ENCODE measurements around the gene BAZ2A. TPM values are rescaled to one million over a fixed set of nuclear protein-coding genes. Genes with fewer than 3 reads are reported as not detected.
A peak's percentile ranks its signal among the peaks of the same experiment; 100 is the strongest.

BAZ2A gene
- total RNA-seq, 4 donors from 2014 or later = 32.1 to 73.2 (median 54.6) TPM

GRCh38 chr12:56591126-56591525, 39.0 kb downstream of the BAZ2A start:
- Histone ChIP-seq H3K4me1 (peaks cover 0 to 34% (median 0%) of the 10 kb centered on the region in 3 donors), H3K4me3 (no peak overlapping the region), H3K9me3 (no peaks in the 10 kb centered on the region), H3K27me3 (no peaks in the 10 kb centered on the region), H3K36me3 (peaks cover 0 to 68% of the 10 kb centered on the region in 2 donors), H3K27ac (peak overlapping the region in 3 of 4 donors; percentile 38 to 70 (median 44))
- TF ChIP-seq POLR2AphosphoS5 (IDR thresholded peaks at IDR 0.05) (no peak), CTCF (IDR thresholded peaks at IDR 0.05) (no peak), POLR2A (IDR thresholded peaks at IDR 0.05) (no peak), EP300 (IDR thresholded peaks at IDR 0.05) (no peak)
- ATAC-seq = no peak
- WGBS, 2 donors (ENCODE audit: low coverage in 1 of 2) = 42% methylated on average over 2 of the region's 5 CpGs; no CpG with 5 or more reads in 1 of the 2 donors

GRCh38 chr12:56590237-56590830, 39.8 kb downstream of the BAZ2A start:
- WGBS, 2 donors (ENCODE audit: low coverage in 1 of 2) = 63% methylated on average over 3 of the region's 3 CpGs; no CpG with 5 or more reads in 1 of the 2 donors
- Histone ChIP-seq H3K9me3 (no peaks in the 10 kb centered on the region), H3K36me3 (peaks cover 0 to 68% of the 10 kb centered on the region in 2 donors), H3K4me1 (peaks cover 0 to 34% (median 0%) of the 10 kb centered on the region in 3 donors), H3K27ac (peak overlapping the region in 2 of 4 donors; percentile 38 to 70), H3K27me3 (no peaks in the 10 kb centered on the region), H3K4me3 (no peak overlapping the region)
- no peak for ATAC-seq
- TF ChIP-seq POLR2A (IDR thresholded peaks at IDR 0.05) (no peak), EP300 (IDR thresholded peaks at IDR 0.05) (no peak), POLR2AphosphoS5 (IDR thresholded peaks at IDR 0.05) (no peak), CTCF (IDR thresholded peaks at IDR 0.05) (no peak)

- no peak for ATAC-seq
- Histone ChIP-seq H3K27ac (peak overlapping the region in 2 of 4 donors; percentile 38 to 70), H3K4me3 (no peak overlapping the region), H3K9me3 (no peaks in the 10 kb centered on the region), H3K4me1 (peaks cover 0 to 33% (median 0%) of the 10 kb centered on the region in 3 donors), H3K27me3 (no peaks in the 10 kb centered on the region), H3K36me3 (peaks cover 0 to 62% of the 10 kb centered on the region in 2 donors)
- no peak for TF ChIP-seq POLR2A (IDR thresholded peaks at IDR 0.05)
- no peak for TF ChIP-seq CTCF (IDR thresholded peaks at IDR 0.05)
- TF ChIP-seq EP300 (IDR thresholded peaks at IDR 0.05) = no peak
- no peak for TF ChIP-seq POLR2AphosphoS5 (IDR thresholded peaks at IDR 0.05)
- 43 to 71% methylated on average over 1 of the region's 1 CpG for WGBS, 2 donors (ENCODE audit: low coverage in 1 of 2)
Observed at GRCh38 chr12:56589783-56590182, 40.3 kb downstream of the BAZ2A start.

- Histone ChIP-seq H3K27me3 (no peaks in the 10 kb centered on the region), H3K36me3 (peaks cover 0 to 92% of the 10 kb centered on the region in 2 donors), H3K4me1 (peaks cover 0 to 15% (median 0%) of the 10 kb centered on the region in 3 donors), H3K27ac (no peak overlapping the region), H3K4me3 (no peak overlapping the region), H3K9me3 (no peaks in the 10 kb centered on the region)
- no peak for TF ChIP-seq EP300 (IDR thresholded peaks at IDR 0.05)
- WGBS, 2 donors (ENCODE audit: low coverage in 1 of 2) = 71 to 82% methylated on average over 4 of the region's 4 CpGs
- ATAC-seq = no peak
Observed at GRCh38 chr12:56585098-56585497, 45.0 kb downstream of the BAZ2A start.

GRCh38 chr12:56581418-56582145, 48.5 kb downstream of the BAZ2A start:
- Histone ChIP-seq H3K27ac (peak overlapping the region in 1 of 4 donors; percentile 6), H3K27me3 (no peaks in the 10 kb centered on the region), H3K9me3 (no peaks in the 10 kb centered on the region), H3K4me1 (peaks cover 0 to 8% (median 0%) of the 10 kb centered on the region in 3 donors), H3K36me3 (peaks cover 0 to 78% of the 10 kb centered on the region in 2 donors), H3K4me3 (no peak overlapping the region)
- whole genome bisulfite sequencing, 2 donors (ENCODE audit: low coverage in 1 of 2) = 77 to 83% methylated on average over 8 to 10 of the region's 10 CpGs
- ATAC-seq = no peak
- TF ChIP-seq EP300 (IDR thresholded peaks at IDR 0.05) = no peak
- TF ChIP-seq POLR2A (IDR thresholded peaks at IDR 0.05) = no peak
- no peak for TF ChIP-seq POLR2AphosphoS5 (IDR thresholded peaks at IDR 0.05)
- TF ChIP-seq CTCF (IDR thresholded peaks at IDR 0.05) = no peak
